K562 (cell line): Measurements from ENCODE around the gene CEMIP. TPM values are rescaled to one million over a fixed set of nuclear protein-coding genes. Genes with fewer than 3 reads are reported as not detected.

Experiments
- ATAC-seq: fragments of 200-7000 bp; cut with Tn5 transposase; 3 replicates; pipeline ENCODE4 v1.9.1; 2020; ENCODE audit warnings: moderate library complexity
- BruUV-seq: library from RNA; stranded (reverse); fragments of 400-500 nt; replicated peaks from 2 replicates; lab custom pipeline; 2021; lab: Mats Ljungman, UMichigan
- CTCF ChIA-PET: fragments of 300-600 bp; formaldehyde crosslinking; extraction: SDS; loops from one replicate; lab custom pipeline; 2021; ENCODE audit warnings: low intra/inter-chr PET ratio; lab: Yijun Ruan, JAX
- POLR2A ChIA-PET: fragments of 300-600, 350-650 bp; sonication (Branson Sonifier 250); formaldehyde crosslinking; extraction: SDS; loops from one replicate; lab custom pipeline; 2021; ENCODE audit warnings: antibody characterized with exemption, inconsistent platforms; lab: Yijun Ruan, JAX
- DNase-seq, 4 experiments: peaks; one replicate each; pipeline versions ENCODE4 v3.0.0 to v3.0.0-alpha.2; 2011 to 2018; ENCODE audit warnings: low spot score in 3 of 4, mixed read lengths in 3 of 4; ENCODE audit errors: extremely low read depth in 1 of 4
- FAIRE-seq: peaks from 2 replicates; lab custom pipeline; 2011; peaks lifted over from hg19 to GRCh38; lab: Jason Lieb, UNC
- H2AFZ ChIP-seq: 2 replicates; pipeline ENCODE4 v1.6.0; 2011; ENCODE audit warnings: low read depth, low read length, control low read depth, inconsistent platforms
- H3K27ac ChIP-seq: fragments of 200-600 bp; 3 replicates; pipeline ENCODE4 v1.8.0; 2011; ENCODE audit warnings: low read depth, mild to moderate bottlenecking, control low read depth, inconsistent platforms, low read length, moderate library complexity, mixed read lengths; ENCODE audit errors: extremely low read depth
- H3K27me3 ChIP-seq, 2 experiments: fragments of 300-600 bp in 1 of 2; 2 replicates in 1 of 2; 3 replicates in 1 of 2; pipeline versions ENCODE4 v1.6.0 to v1.8.0; 2011; ENCODE audit warnings: inconsistent platforms in 2 of 2, low read length in 2 of 2, mild to moderate bottlenecking in 1 of 2, mixed read lengths in 1 of 2, moderate library complexity in 1 of 2; ENCODE audit not compliant: control insufficient read depth in 2 of 2, insufficient read depth in 2 of 2
- H3K36me3 ChIP-seq: fragments of 300-600 bp; 3 replicates; pipeline ENCODE4 v1.8.0; 2011; ENCODE audit warnings: mild to moderate bottlenecking, low read length, inconsistent platforms; ENCODE audit not compliant: control insufficient read depth, insufficient read depth
- H3K4me1 ChIP-seq, 2 experiments: fragments of 200-600 bp in 1 of 2; replicated peaks in 1 of 2; 2 replicates in 1 of 2; 3 replicates in 1 of 2; pipeline versions ENCODE4 v1.5.1 to v1.8.0; 2011; ENCODE audit warnings: inconsistent platforms in 2 of 2, low read length in 2 of 2, mild to moderate bottlenecking in 1 of 2, mixed read lengths in 1 of 2, moderate library complexity in 1 of 2; ENCODE audit not compliant: control insufficient read depth in 2 of 2, insufficient read depth in 2 of 2
- H3K4me2 ChIP-seq: 2 replicates; pipeline ENCODE4 v1.6.1; 2011; ENCODE audit warnings: low read length, control low read depth, inconsistent platforms, mixed read lengths; ENCODE audit not compliant: insufficient read depth
- H3K4me3 ChIP-seq: fragments of 200-600 bp; sonication (generic), shearing (Covaris generic); 2 replicates; pipeline ENCODE4 v1.5.1; 2016; ENCODE audit warnings: control low read depth, inconsistent platforms
- H3K79me2 ChIP-seq: fragments of 200-600 bp; 3 replicates; pipeline ENCODE4 v1.8.0; 2011; ENCODE audit warnings: low read length, inconsistent platforms; ENCODE audit not compliant: control insufficient read depth, insufficient read depth
- H3K9ac ChIP-seq, 2 experiments: 2 replicates each; pipeline versions ENCODE4 v1.6.0 to v1.6.1; 2011; ENCODE audit warnings: low read depth in 2 of 2, low read length in 2 of 2, control low read depth in 1 of 2, inconsistent platforms in 1 of 2, mild to moderate bottlenecking in 1 of 2, mixed read lengths in 1 of 2; ENCODE audit not compliant: insufficient read depth in 1 of 2
- H3K9me1 ChIP-seq: one replicate; pipeline ENCODE4 v1.6.0; 2011; ENCODE audit warnings: inconsistent platforms, mild to moderate bottlenecking, low read length, moderate library complexity; ENCODE audit not compliant: control insufficient read depth, insufficient read depth
- H3K9me3 ChIP-seq: replicated peaks from 2 replicates; pipeline ENCODE4 v1.5.1; 2011; ENCODE audit warnings: low read depth, low read length, inconsistent platforms; ENCODE audit not compliant: control insufficient read depth, insufficient read depth
- H4K20me1 ChIP-seq: replicated peaks from 2 replicates; pipeline ENCODE4 v1.6.1; 2011; ENCODE audit warnings: low read length, inconsistent platforms, mixed read lengths; ENCODE audit not compliant: control insufficient read depth, insufficient read depth
- DNMT1 ChIP-seq: fragments of 450-650 bp; IDR thresholded peaks from 2 replicates; pipeline ENCODE4 v1.6.1; 2016; ENCODE audit warnings: antibody characterized with exemption, mild to moderate bottlenecking
- GABPB1 ChIP-seq: sonication (generic); formaldehyde crosslinking; IDR thresholded peaks from 2 replicates; pipeline ENCODE4 v1.8.0; 2022; ENCODE audit warnings: mild to moderate bottlenecking, missing genetic modification reagents
- HDAC3 ChIP-seq: fragments of 450-650 bp; IDR thresholded peaks from 2 replicates; pipeline ENCODE4 v1.6.1; 2018; ENCODE audit warnings: borderline replicate concordance, mild to moderate bottlenecking, moderate library complexity; ENCODE audit not compliant: partially characterized antibody
- HDAC8 ChIP-seq: fragments of 450-650 bp; IDR thresholded peaks from 2 replicates; pipeline ENCODE4 v1.6.1; 2016; ENCODE audit warnings: mild to moderate bottlenecking, missing genetic modification characterization, moderate library complexity, missing compliant biosample characterization
- HDGF ChIP-seq: fragments of 450-650 bp; IDR thresholded peaks from 2 replicates; pipeline ENCODE4 v1.6.1; 2016
- HMGN3 ChIP-seq: IDR thresholded peaks from 2 replicates; pipeline ENCODE4 v1.6.1; 2011; ENCODE audit warnings: borderline replicate concordance, low read depth, mild to moderate bottlenecking, mixed read lengths, low read length; ENCODE audit not compliant: insufficient read length; ENCODE audit errors: extremely low read depth
- HSF4 ChIP-seq: fragments of 250-450 bp; sonication (Bioruptor Pico); IDR thresholded peaks from 2 replicates; pipeline ENCODE4 v2.1.2; 2022; ENCODE audit warnings: mild to moderate bottlenecking, moderate library complexity, borderline replicate concordance
- KLF13 ChIP-seq: fragments of 450-650 bp; IDR thresholded peaks from 2 replicates; pipeline ENCODE4 v1.6.1; 2016; ENCODE audit warnings: missing genetic modification characterization, low read depth, mild to moderate bottlenecking, missing compliant biosample characterization, moderate library complexity, borderline replicate concordance
- NCOA2 ChIP-seq, 2 experiments: fragments of 450-650 bp; IDR thresholded peaks; 2 replicates each; pipeline ENCODE4 v1.6.1; 2018; ENCODE audit warnings: mild to moderate bottlenecking in 2 of 2, moderate library complexity in 1 of 2; ENCODE audit not compliant: partially characterized antibody in 2 of 2
- PHB2 ChIP-seq: fragments of 450-650 bp; IDR thresholded peaks from 2 replicates; pipeline ENCODE4 v1.6.1; 2017; ENCODE audit warnings: low read depth
- PML ChIP-seq: IDR thresholded peaks from 2 replicates; pipeline ENCODE4 v1.6.1; 2012; ENCODE audit warnings: low read length, inconsistent platforms
- TCF7L2 ChIP-seq: fragments of 150-350 bp; IDR thresholded peaks from 2 replicates; pipeline ENCODE4 v1.6.1; 2016; ENCODE audit warnings: low read depth, mild to moderate bottlenecking, low read length, moderate library complexity
- TOE1 ChIP-seq, 2 experiments: fragments of 450-650 bp in 1 of 2; sonication (generic) in 1 of 2; formaldehyde crosslinking in 1 of 2; IDR thresholded peaks; 2 replicates each; pipeline versions ENCODE4 v1.7.1 to v1.8.0; 2016 to 2022; ENCODE audit warnings: borderline replicate concordance in 2 of 2, mild to moderate bottlenecking in 2 of 2, antibody characterized with exemption in 1 of 2, inconsistent platforms in 1 of 2, low read depth in 1 of 2, missing genetic modification reagents in 1 of 2, moderate library complexity in 1 of 2
- ZNF253 ChIP-seq: fragments of 250-450 bp; sonication (Bioruptor Pico); conservative IDR thresholded peaks from 2 replicates; pipeline ENCODE4 v1.6.1; 2021; ENCODE audit warnings: mild to moderate bottlenecking
- WGBS: fragments of 100-300 bp; shearing (Covaris generic); methylation state at CpG from one replicate; pipeline ENCODE4 v1.1.6; 2016; ENCODE audit warnings: low coverage, mixed read lengths; ENCODE audit not compliant: insufficient coverage; ENCODE audit errors: missing lambda C conversion rate; 5-methylcytosine and 5-hydroxymethylcytosine counted together
- in situ Hi-C: fragments of 300-500 bp; cut with MboI; formaldehyde crosslinking; loops from 4 replicates; pipeline ENCODE4 v1.15.0; 2018; ENCODE audit warnings: inconsistent platforms, mixed read lengths
- intact Hi-C: fragments of 100-400 bp; cut with micrococcal nuclease; formaldehyde crosslinking; loops from 2 replicates; pipeline ENCODE4 v1.14.2; 2022
- polyA plus RNA-seq, 8 experiments: library from polyadenylated mRNA; depleted of rRNA in 4 of 8; stranded (reverse) in 5 of 8; unstranded in 3 of 8; fragments of >200 nt; fragmentation: Nextera tagmentation in 2 of 8; fragmentation: Illumina TruSeq in 1 of 8; extraction: Ambion mirVana in 2 of 8; extraction: Trizol in 1 of 8; gene quantifications; 2 replicates each; pipeline versions ENCODE4 v1.2.1 to v1.2.3, GENCODE V29; 2011 to 2014; ENCODE audit warnings: inconsistent platforms in 1 of 8, missing spikeins in 1 of 8
- total RNA-seq, 7 experiments: library from RNA; depleted of rRNA in 6 of 7; stranded (reverse); fragments of >200 nt in 6 of 7; fragmentation: Illumina TruSeq in 2 of 7; extraction: Trizol in 2 of 7; gene quantifications; 2 replicates each; pipeline versions ENCODE4 v1.2.1 to v1.2.3, GENCODE V29; 2011 to 2021; ENCODE audit warnings: low replicate concordance in 1 of 7
- TF ChIP-seq, protein P1 (sequence below): sonication (generic); formaldehyde crosslinking; IDR thresholded peaks from 2 replicates; pipeline ENCODE4 v1.8.0; 2023; ENCODE audit warnings: mild to moderate bottlenecking, missing genetic modification reagents
- TF ChIP-seq, protein P2 (sequence below): sonication (generic); formaldehyde crosslinking; IDR thresholded peaks from 2 replicates; pipeline ENCODE4 v1.8.1; 2023; ENCODE audit warnings: mild to moderate bottlenecking, missing genetic modification reagents

The CEMIP gene
- total and polyA plus RNA-seq, 9 of the 15 experiments (the other 6 are each of a cell fraction or from before 2014, with no cell fraction given): 0.33 TPM; not detected in 8

- Histone ChIP-seq H3K27ac (no peak overlapping the region), H3K4me1 (no peaks in the 10 kb centered on the region; a peak in 1 of 5 replicates), H4K20me1 (no peaks in the 10 kb centered on the region), H3K4me3 (no peak overlapping the region), H2AFZ (no peak overlapping the region), H3K4me2 (no peak overlapping the region), H3K9ac (no peak overlapping the region), H3K9me3 (0 out of 2 replicates have a peak, but pooled peaks cover 3% of the 10 kb centered on the region), H3K9me1 (no peaks in the 10 kb centered on the region), H3K36me3 (no peaks in the 10 kb centered on the region), H3K27me3 (peaks cover 6 to 23% of the 10 kb centered on the region in 2 experiments; a peak in 3 of 5 replicates), H3K79me2 (no peaks in the 10 kb centered on the region)
- 0% methylated on average over 1 of the region's 1 CpG for WGBS
- POLR2A ChIA-PET: interaction anchor here (0.7 kb wide), 2 partner anchors 8 to 29 kb away, joined by 3 to 4 read pairs; no protein-coding TSS in a partner anchor
- no TSS peak for BruUV-seq
- no peak for FAIRE-seq
- intact Hi-C loops (no loop called here), in situ Hi-C loops (no loop called here)
- ATAC-seq: no peak
- DNase-seq: no peak
- CTCF ChIA-PET: no interaction called here
- TF ChIP-seq ZNF253 (CRISPR knock-in tag): no peak
- no peak for TF ChIP-seq HMGN3
- no peak for TF ChIP-seq DNMT1
- TF ChIP-seq HDAC8 (tag): no peak
- no peak for TF ChIP-seq HDAC3
- TF ChIP-seq PHB2: no peak
- no peak for TF ChIP-seq PML
- TF ChIP-seq GABPB1 (CRISPR knock-in tag): no peak
- TF ChIP-seq, protein P1, sequence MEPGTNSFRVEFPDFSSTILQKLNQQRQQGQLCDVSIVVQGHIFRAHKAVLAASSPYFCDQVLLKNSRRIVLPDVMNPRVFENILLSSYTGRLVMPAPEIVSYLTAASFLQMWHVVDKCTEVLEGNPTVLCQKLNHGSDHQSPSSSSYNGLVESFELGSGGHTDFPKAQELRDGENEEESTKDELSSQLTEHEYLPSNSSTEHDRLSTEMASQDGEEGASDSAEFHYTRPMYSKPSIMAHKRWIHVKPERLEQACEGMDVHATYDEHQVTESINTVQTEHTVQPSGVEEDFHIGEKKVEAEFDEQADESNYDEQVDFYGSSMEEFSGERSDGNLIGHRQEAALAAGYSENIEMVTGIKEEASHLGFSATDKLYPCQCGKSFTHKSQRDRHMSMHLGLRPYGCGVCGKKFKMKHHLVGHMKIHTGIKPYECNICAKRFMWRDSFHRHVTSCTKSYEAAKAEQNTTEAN (CRISPR knock-in tag): no peak
- TF ChIP-seq HSF4: no peak
- TF ChIP-seq TOE1 (IDR thresholded peaks at IDR 0.05; ENCODE audit: borderline replicate concordance): no peak
- no peak for TF ChIP-seq TOE1 (CRISPR knock-in tag; IDR thresholded peaks at IDR 0.05; ENCODE audit: borderline replicate concordance, low read depth)
- TF ChIP-seq NCOA2 (IDR thresholded peaks at IDR 0.05; ENCODE audit: partially characterized antibody in 2 of 2): no peak
- TF ChIP-seq, protein P2, sequence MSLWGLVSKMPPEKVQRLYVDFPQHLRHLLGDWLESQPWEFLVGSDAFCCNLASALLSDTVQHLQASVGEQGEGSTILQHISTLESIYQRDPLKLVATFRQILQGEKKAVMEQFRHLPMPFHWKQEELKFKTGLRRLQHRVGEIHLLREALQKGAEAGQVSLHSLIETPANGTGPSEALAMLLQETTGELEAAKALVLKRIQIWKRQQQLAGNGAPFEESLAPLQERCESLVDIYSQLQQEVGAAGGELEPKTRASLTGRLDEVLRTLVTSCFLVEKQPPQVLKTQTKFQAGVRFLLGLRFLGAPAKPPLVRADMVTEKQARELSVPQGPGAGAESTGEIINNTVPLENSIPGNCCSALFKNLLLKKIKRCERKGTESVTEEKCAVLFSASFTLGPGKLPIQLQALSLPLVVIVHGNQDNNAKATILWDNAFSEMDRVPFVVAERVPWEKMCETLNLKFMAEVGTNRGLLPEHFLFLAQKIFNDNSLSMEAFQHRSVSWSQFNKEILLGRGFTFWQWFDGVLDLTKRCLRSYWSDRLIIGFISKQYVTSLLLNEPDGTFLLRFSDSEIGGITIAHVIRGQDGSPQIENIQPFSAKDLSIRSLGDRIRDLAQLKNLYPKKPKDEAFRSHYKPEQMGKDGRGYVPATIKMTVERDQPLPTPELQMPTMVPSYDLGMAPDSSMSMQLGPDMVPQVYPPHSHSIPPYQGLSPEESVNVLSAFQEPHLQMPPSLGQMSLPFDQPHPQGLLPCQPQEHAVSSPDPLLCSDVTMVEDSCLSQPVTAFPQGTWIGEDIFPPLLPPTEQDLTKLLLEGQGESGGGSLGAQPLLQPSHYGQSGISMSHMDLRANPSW (CRISPR knock-in tag): no peak
- TF ChIP-seq HDGF: no peak
- no peak for TF ChIP-seq KLF13 (tag)
- no peak for TF ChIP-seq TCF7L2
These were observed 114.6 kb downstream of the CEMIP start for GRCh38 chr15:80893777-80894176.
